IPS-11a (cell line): Measurements from ENCODE around the gene BRD7.

Experiments used
- H3K4me3 ChIP-seq: one replicate; pipeline ENCODE4 v1.5.1; 2013; ENCODE audit warnings: low read depth, low read length, control low read depth

BRD7 gene

DNA sequence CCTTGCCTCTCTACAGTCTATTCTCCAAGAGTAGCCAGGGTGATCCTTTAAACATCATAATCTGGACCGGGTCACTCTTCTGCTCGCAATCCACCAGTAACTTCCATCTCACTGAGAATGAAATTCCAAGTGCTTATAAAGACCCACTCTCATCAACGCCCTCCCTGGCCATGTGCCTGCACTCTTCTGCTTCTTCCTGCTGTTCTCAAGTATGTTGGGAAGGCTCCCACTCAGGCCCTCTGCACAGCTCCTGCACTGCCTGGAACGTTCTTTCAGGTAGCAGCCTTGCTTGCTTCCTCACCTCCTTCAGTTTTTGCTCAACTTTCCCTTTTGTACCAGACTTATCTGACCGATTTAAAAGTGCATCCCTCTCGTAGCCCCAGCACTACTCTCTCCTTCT is 44.4 kb downstream of the BRD7 start:
- no peak overlapping the region for H3K4me3 ChIP-seq

DNA sequence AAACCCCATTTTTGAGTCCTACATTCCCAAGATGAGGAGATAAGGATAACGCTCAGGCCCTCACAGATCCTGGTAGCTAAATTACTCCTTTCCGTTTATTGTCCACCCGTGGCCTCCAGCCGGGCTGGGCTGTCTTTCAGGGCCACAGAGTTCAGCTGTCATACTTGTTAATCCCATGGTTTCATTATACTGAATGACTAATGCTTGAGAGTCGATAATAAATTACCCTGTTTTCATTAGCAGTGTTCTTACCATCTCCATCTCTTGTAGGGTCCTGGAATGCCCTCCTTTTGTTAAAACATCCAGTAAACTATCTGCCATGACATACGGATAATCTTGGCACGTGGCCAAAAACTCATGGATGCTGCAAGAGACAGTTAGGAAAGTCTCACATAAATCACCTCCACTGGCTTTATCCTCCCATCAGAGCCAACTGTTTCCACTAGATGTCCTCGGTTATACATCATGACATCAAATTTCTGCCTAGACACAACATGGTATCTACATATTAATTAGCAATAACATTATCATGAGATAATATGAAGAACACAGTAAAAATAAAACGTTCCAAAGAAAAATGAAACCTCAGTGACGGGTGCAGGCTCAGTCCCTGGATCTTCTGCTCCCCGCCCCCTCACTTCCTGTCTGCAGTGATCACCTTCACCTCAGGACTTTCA is 45.3 kb downstream of the BRD7 start:
- no peak overlapping the region for H3K4me3 ChIP-seq

DNA sequence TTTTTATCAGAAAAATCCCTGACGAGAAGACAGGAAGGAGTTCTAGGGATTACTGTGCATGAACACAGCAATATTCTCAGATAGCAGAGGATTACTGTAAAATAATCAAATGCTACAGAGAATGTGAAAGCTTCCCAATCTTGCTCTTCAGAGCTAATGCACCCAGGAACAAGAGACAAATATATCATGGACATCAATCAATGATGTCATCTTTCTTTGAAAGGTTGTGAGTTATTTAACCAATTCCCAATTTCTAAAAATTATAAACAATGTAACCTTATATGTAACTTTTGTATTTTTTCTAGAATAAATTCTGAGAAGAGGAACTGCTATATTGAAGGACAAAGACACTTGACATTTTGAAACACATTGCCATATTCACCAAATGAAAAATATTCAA is 46.5 kb downstream of the BRD7 start:
- H3K4me3 ChIP-seq, result no peak overlapping the region

DNA sequence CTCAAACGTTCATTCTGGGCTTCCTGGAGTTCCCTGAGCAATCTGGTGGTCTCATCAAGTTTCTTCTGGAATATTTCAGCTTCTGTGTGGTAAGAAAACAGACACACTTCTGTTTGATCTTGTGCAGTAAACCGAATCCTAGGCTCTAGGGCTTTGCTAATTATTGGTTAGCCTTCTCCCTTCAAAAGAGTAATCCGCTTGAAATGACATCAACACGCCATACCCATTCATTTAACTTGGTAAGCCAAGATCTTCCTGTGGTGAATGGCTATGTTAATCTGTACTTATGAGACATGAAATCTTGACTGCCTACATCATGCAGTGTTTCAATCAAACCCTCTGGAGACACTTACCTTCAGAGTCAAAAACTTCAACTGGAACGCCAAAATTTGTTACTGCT is 48.5 kb downstream of the BRD7 start:
- H3K4me3 ChIP-seq, result no peak overlapping the region

- H3K4me3 ChIP-seq, result no peak overlapping the region
Observed at GRCh38 chr16:50318796-50319578, 49.8 kb downstream of the BRD7 start.

GRCh38 chr16:50316848-50317630 is 51.7 kb downstream of the BRD7 start:
- no peak overlapping the region for H3K4me3 ChIP-seq

DNA sequence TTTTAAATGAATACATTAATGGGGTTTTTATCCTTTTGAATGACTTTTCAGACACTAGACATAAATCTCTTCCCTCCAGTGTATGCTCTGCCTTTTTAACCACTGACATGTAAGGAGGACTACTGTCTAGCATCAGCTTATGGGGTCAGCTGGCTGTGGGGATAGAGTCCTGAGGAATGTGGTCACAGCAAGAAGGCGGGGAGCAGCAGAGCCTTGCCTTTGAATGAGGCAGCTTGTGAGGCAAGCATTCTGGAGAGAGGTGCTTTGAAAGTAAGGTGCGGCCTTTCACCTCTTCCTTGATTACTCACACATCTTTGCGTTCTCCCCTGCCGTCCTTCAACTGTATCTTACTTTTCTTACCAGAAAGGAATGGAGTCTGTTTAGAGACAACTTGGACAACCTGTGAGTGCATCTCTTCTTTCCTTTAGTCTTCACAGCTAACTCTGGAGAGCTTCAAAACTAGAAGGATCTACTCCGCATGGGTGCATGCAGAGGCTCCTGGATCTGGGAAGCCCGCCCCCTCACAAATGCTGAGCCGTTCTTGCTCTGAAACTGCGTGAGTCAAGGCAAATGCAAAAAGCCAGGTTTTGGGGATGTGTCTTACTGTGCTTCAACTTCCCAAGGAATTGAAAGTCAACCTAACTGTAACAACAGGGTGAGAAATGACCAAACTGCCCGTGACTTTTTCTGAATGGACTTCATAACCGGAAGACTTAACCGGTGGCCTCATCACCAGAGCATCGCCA is 52.5 kb downstream of the BRD7 start:
- H3K4me3 ChIP-seq, result no peak overlapping the region

DNA sequence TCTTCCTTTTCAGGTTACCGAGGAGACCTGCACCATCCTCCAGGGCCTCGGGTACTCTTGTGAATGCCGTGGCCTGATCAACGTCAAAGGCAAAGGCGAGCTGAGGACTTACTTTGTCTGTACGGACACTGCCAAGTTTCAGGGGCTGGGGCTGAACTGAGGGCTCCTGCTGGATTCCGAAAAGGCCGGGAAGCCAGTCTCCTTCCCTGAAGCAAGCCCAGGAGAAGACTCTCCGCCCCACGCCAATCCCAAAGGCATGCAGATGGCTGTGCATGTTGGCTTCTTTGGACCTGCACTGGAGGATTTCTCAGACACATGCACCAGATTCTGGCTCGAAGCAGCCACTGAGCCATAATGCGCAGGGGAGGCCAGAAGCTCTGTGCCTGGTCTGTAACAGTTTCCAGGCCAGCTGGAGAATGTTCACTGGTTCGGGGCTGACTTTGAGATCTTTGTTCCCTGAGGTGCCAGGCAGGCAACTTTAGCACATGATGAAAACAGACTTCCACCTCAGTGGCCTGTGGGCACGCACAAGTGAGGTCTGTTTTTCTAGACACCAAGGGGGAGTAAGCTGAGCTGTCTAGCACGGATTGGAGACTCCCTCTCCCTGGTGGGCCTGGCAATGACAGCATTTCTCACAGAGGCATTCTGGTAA is 53.3 kb downstream of the BRD7 start:
- no peak overlapping the region for H3K4me3 ChIP-seq

DNA sequence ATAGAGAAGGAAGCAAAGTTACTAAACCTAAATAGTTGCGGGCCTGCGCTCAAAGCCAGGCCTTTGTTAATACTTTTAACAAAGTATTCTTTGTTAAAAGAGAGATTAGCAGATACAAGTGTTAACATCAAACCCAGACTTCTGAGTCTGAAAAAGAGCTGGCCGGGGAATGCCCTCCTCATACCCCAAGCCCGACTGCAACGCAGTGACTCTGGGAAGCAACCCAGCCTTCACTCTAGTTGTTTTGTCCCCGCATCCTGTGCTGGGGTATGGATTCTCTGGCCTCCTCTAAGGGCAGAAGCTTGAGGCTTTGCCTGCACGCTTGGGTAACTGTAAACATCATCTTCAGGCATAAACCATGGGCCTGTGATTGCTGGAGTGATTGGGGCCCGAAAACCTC is 54.1 kb downstream of the BRD7 start:
- H3K4me3 ChIP-seq, result no peak overlapping the region

DNA sequence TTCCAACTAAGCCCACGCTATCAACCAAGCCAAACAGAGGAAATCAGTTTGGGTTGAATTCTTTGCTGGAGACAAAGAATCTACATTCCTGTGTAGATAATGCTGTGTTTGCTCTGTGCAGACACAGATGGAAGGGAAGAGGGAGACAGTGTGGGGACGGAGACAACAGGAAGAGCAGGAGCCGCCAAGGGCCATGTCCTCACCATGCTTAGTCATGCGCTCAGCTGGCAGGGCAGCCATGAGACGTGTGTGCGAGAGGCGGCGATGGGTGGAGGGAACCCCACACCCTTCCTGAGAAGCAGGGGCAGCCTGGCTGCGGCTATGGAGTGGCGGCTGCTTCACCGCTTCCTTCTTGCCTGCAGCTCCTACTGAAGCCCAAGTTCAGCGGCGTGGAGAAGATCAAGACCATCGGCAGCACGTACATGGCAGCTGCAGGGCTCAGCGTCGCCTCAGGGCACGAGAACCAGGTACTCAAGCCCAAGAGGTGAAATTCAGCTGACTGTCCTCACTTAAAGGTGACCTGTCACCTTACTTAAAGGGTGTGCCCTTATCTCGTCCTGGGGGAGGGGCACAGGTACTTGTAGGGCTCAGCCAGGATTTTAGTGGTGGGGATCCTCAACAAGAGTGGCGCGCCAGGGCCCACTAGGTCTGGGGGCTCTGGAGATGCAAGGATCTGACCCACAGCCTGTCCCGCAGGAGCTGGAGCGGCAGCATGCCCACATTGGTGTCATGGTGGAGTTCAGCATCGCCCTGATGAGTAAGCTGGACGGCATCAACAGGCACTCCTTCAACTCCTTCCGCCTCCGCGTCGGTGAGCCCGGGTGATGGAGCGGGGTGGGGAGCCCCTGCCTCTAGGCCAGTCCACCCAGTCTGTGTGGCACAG is 55.0 kb downstream of the BRD7 start:
- no peak overlapping the region for H3K4me3 ChIP-seq

DNA sequence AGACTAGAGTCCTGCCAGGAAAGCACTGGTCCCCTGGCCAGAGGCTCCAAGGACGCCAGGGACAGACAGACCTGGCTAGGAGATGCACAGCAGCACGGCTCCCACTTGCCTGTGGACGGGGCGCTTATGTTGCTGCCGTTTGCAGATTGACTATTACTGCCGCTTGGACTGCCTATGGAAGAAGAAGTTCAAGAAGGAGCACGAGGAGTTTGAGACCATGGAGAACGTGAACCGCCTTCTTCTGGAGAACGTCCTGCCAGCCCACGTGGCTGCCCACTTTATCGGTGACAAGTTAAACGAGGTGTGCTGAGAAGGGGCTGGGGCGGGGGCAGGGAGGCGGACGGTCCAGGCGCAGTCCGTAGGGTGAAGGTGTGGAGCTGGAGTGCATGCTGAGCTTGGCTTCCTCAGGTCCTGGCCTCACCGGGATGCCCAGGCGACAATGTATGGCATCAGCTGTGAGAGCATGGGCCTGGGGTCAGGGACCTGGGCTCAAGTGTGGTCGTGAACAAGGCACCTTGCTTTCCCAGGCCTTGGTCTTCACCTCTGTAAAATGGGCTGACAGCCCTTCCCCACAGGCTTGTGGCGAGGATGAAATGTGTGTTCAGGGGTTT is 56.8 kb downstream of the BRD7 start:
- H3K4me3 ChIP-seq, result no peak overlapping the region

GRCh38 chr16:50311134-50311528 is 57.7 kb downstream of the BRD7 start:
- H3K4me3 ChIP-seq, result no peak overlapping the region

DNA sequence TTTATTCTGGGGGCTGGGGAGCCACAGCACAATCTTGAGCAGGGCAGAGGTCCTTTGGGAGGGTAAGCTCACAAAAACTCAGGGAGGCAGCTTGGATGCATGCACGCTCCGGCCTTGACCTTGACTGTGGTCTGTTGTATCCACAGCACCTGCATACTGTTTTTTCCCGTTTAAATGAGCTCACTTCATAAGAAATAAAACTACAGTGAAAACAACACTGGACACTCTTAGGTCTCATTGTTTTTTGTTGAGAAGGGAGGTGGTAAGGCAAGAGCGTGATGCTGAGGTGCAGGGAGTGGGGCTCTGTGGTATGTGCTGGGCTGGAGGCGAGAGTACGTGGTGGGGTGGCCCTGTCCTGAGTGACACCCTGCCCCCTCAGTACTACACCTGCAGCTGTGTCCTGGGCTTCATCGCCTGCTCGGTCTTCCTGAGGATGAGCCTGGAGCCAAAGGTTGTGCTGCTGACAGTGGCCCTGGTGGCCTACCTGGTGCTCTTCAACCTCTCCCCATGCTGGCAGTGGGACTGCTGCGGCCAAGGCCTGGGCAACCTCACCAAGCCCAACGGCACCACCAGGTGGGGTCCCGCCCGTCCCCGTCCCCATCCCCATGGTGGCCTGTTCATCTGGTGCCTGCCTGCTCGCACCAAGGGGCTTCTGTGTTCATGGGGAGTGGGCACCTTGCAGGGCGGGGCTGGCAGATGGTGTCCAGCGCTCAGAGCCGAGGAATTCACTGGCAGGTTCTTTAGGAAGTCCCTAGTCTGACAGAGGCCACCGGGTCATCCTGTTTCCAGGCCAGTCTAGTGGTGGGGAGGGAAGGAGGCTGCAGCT is 58.3 kb downstream of the BRD7 start:
- H3K4me3 ChIP-seq, result no peak overlapping the region

DNA sequence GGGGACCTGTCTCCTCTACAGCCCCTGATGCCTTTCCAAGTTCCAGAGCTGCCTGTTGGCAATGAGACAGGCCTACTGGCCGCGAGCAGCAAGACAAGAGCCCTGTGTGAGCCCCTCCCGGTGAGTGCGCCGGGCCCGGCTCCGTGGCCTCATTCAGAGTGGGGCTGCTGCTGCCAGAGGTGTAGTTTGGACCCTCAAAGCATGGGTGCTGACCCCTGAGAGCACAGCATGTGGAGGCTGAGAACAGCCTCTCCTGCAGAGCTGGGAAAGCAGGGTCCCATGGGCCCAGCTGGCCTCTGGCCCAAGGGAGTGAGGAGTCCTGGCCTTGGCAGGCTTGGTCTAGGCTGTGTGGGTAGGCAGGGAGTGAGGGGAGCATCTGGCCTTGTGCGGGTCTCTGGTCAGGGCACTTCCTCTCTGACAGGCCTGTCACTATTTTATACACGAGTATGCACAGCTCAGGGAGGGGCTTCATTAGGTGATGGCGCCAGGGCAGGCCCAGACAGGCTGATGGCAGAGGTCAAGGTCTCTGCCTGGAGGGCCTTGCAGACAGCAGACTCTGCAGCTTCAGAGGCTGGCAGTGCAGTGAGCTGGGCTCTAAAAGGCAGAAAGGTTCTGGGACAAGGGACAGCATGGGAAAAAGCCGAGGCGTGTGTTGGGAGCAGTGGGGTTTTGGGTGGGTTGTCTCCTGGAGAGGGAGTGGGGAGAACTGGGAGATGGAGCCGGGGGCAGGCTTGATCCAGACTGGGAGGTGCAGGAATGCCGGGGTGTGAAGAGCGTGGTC is 59.1 kb downstream of the BRD7 start:
- no peak overlapping the region for H3K4me3 ChIP-seq

DNA sequence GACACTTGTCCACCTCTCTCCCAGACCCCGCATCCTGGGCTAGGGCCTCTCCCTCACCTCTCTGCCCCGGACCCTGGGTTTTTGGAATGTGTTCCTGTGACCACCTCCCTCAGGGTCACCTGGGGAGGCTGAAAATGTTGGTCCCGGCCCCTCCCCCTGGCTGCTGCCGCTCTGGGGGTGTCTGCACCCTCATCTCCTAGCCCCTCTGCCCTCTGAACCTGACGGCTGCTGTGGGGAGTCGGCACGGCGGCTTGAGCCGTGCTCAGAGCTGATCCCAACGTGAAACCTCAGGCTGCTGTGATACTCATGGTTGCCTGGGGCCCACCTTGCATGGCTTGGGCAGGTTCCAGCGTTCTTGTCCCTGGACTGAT is 59.6 kb downstream of the BRD7 start:
- no peak overlapping the region for H3K4me3 ChIP-seq

DNA sequence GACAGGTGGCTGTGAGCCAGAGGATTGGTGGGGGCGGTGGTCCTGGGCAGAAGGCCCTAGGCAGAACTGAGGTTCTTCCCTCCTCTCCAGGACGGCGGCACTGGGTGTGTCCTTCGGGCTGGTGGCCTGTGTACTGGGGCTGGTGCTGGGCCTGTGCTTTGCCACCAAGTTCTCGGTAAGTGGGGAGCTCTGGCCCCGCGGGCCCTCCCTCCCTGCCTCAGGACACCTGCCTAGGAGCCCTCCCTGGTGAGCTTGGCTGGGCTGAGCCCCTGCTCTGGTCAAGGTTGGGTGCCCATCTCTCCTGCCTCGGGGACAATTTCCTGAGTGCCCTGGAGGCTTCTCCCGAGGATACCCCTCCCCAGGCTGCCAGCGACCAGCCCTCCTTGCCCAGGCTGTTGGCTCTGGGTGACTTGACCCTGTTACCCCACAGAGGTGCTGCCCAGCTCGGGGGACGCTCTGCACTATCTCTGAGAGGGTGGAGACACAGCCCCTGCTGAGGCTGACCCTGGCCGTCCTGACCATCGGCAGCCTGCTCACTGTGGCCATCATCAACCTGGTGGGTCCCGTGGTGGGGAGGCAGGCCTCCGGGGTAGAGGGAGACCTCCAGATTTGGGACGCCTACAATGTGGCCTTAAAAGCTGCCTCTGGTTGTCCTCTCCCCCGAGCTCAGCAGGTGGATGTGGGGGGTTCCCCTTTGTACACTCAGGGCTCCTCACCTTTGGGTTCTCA is 60.4 kb downstream of the BRD7 start:
- H3K4me3 ChIP-seq, result no peak overlapping the region

DNA sequence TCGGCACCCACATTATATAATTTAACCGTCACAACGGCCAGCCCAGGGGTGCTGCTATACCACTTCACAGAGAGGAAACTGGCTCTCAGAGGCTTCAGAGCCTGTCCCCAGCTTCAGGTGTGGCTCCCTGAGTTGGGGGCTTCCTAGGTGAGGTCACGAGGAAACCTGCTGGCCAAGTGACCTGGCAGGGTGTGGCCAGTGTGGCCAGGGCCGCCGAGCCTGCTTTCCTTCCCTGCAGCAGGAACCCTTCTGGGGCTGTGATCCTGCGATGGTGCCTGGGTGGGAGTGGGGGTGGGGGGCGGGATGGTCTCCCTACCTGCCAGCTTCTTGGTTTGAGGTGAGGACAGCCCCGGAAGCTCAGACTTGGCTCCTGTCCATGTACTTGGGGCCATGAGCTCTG is 62.5 kb downstream of the BRD7 start:
- no peak overlapping the region for H3K4me3 ChIP-seq
